8988T (cell line): ENCODE results near the gene ORC5.

ENCODE experiments used
- DNase-seq: peaks from one replicate; pipeline ENCODE4 v3.0.0; 2011

The ORC5 gene

DNA sequence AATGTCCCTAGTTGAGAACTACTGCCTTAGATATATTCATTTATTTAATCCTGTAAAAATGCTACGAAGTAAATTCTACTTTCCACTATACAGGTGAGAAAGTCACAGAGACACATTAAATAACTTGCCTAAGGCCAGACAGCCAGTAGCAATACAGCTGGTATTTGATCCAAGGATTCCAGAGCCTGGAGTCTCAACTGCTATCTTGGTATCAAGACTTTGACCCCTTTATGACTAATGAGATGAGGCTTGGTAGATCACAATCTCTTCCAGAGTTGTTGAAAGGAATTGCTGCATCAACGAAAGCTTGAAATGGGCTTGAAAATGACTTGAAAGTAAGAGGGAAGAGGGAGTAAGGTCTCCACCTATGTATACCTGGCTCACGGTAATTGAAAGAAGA, 83.3 kb downstream of the ORC5 start:
- DNase-seq = no peak

- DNase-seq = no peak
These were observed 84.0 kb downstream of the ORC5 start for GRCh38 chr7:104123786-104124185.

DNA sequence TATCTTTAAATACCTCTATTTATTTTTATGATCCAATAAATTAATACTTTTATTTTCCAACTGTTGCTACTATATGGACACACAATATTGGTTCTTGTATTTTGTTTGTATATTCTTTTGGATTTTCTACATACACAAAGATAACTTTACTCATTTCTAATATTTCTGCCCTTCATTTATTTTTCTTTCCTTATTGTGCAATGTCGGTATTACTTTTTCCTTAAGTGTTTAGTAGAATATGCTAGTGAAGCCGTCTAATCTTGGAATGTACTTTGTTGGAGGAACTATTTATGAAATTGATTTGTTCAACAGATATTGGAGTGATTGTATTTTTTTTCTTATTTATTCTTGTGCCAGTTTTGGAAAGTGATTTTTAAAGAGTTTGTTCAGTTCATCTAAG, 94.0 kb downstream of the ORC5 start:
- DNase-seq = no peak

GRCh38 chr7:104112623-104113022, 95.2 kb downstream of the ORC5 start:
- no peak for DNase-seq

GRCh38 chr7:104111271-104111670, 96.5 kb downstream of the ORC5 start:
- DNase-seq = no peak

GRCh38 chr7:104106108-104106905, 101.5 kb downstream of the ORC5 start:
- DNase-seq = no peak

GRCh38 chr7:104098890-104099289, 108.9 kb downstream of the ORC5 start:
- DNase-seq = no peak

DNA sequence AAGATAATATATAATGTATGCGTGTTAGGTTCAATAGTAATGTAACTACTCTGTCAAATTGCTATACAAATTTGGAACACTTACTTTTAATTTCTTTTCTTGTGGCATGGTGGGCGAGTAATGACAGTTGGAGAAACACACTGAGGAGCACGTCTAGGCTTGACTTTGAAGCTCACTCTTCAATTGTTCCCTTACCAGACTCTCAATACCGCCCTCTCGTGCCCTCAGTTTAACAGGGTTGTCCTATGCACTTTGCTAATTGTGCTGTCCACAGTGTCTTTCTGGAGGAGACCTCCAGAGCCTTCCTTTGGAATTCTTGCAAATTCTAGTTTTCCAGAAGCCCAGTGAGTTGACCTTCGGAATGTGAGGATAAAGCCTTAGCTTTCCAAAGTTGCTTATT, 111.1 kb downstream of the ORC5 start:
- DNase-seq = no peak

DNA sequence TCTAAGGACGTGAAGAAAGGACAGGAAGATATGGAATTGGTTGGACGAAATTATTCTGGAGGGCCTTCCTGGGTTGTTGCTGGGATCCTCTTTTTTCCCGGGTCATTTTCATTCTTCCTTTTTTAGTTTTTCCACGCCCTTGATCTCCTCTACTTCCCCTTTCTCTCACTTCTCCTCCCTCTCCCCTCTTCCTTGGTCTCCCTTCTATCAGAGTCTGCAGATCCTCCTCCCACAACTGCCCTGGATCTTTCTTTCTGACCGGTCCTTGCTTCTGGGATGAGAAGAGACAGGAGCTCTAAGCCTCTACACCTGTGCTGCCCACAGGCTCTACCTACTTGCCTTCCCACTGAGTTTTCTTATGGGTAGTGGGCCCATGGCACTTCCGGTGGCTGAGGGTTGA, 114.7 kb downstream of the ORC5 start:
- DNase-seq = no peak

GRCh38 chr7:104091242-104091641, 116.6 kb downstream of the ORC5 start:
- DNase-seq = no peak

DNA sequence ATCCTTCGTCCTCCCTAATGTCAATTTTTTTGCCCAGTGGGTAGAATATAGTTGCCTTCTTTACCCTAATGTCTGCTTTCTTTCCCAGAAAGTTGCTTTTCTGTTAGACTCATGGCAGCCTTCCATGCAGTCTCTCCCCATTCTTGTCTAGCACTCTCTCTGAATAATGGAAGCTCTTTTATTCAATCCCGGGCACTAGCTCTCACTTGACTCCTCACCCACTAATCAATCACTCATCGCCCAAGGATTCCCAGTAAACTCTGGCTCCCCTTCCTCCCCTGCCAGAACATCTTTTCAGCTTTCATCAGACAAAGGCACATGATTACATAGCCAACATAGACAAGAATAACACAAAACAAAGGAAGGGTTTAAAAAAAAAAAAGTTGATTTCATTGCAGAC, 118.2 kb downstream of the ORC5 start:
- no peak for DNase-seq

DNA sequence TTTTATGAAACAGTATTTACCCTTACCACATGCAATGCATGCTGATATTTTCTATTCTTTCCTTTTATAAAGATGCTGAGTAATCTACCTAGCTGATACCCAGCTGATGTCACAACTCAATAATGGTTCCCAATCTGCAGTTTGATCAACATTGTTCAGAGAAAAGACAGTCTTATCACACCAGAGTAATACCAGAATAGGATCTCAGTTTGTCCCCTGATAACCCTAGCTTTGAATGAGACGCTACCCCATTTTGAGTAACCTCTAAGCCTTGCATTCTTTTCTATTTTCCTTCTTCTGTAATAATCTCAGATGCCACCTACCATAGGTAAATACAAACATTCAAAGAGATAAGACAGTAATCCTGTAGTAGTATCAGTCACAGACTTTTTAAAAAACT, 118.8 kb downstream of the ORC5 start:
- DNase-seq = no peak
